Astrocyte of the hippocampus (primary cell): ENCODE data around the gene PTPRS.
"Not testable (repeated sequence)": the region's sequence is repeated elsewhere in the genome, so short reads cannot be mapped to it uniquely, and the experiment has no call there.

Experiments used
- DNase-seq: peaks from one replicate; pipeline ENCODE4 v3.0.0; 2011; ENCODE audit warnings: low read depth, low spot score

Gene PTPRS

GRCh38 chr19:5340637-5341447, at the start of gene PTPRS:
PTPRS (minus strand) TSS chr19:5340812; CDS start chr19:5286140, 54,672 bp downstream.
- DNase-seq, result peak; percentile 98

GRCh38 chr19:5389353-5389752, 48.7 kb upstream of the PTPRS start:
- no peak for DNase-seq

GRCh38 chr19:5387472-5387871, 46.9 kb upstream of the PTPRS start:
- DNase-seq, result no peak

GRCh38 chr19:5386841-5387240, 46.2 kb upstream of the PTPRS start:
- DNase-seq, result no peak

- not testable (repeated sequence) for DNase-seq
Measured at GRCh38 chr19:5381197-5381596, 40.6 kb upstream of the PTPRS start.

GRCh38 chr19:5380215-5380919, 39.8 kb upstream of the PTPRS start:
- no peak for DNase-seq

- DNase-seq, result no peak
Measured at GRCh38 chr19:5376928-5377327, 36.3 kb upstream of the PTPRS start.

- no peak for DNase-seq
Measured at GRCh38 chr19:5372572-5373200, 32.1 kb upstream of the PTPRS start.

- DNase-seq, result peak; percentile 49
Measured at GRCh38 chr19:5369962-5370367, 29.4 kb upstream of the PTPRS start.

- no peak for DNase-seq
Measured at GRCh38 chr19:5369304-5369703, 28.7 kb upstream of the PTPRS start.

GRCh38 chr19:5367530-5368133, 27.0 kb upstream of the PTPRS start:
- no peak for DNase-seq

- DNase-seq, result no peak
Measured at GRCh38 chr19:5365905-5366304, 25.3 kb upstream of the PTPRS start.

GRCh38 chr19:5364674-5365073, 24.1 kb upstream of the PTPRS start:
- DNase-seq, result no peak

- DNase-seq, result not testable (repeated sequence)
Measured at GRCh38 chr19:5361839-5362238, 21.2 kb upstream of the PTPRS start.

- DNase-seq, result no peak
Measured at GRCh38 chr19:5361407-5361806, 20.8 kb upstream of the PTPRS start.

GRCh38 chr19:5360003-5360780, 19.6 kb upstream of the PTPRS start:
- DNase-seq, result peak; percentile 49

- DNase-seq, result no peak
Measured at GRCh38 chr19:5358173-5358800, 17.7 kb upstream of the PTPRS start.

- no peak for DNase-seq
Measured at GRCh38 chr19:5357584-5357983, 17.0 kb upstream of the PTPRS start.

GRCh38 chr19:5356918-5357317, 16.3 kb upstream of the PTPRS start:
- no peak for DNase-seq

GRCh38 chr19:5356428-5356827, 15.8 kb upstream of the PTPRS start:
- no peak for DNase-seq

GRCh38 chr19:5355693-5356092, 15.1 kb upstream of the PTPRS start:
- no peak for DNase-seq
